GM12872 (cell line): ENCODE results near the gene LUZP2.

Experiments used
- TF ChIP-seq, protein P1 (sequence below): IDR thresholded peaks from 3 replicates; pipeline ENCODE4 v1.5.1; 2011; ENCODE audit warnings: low read depth, mild to moderate bottlenecking, low read length, moderate library complexity; ENCODE audit not compliant: insufficient read depth

The LUZP2 gene

DNA sequence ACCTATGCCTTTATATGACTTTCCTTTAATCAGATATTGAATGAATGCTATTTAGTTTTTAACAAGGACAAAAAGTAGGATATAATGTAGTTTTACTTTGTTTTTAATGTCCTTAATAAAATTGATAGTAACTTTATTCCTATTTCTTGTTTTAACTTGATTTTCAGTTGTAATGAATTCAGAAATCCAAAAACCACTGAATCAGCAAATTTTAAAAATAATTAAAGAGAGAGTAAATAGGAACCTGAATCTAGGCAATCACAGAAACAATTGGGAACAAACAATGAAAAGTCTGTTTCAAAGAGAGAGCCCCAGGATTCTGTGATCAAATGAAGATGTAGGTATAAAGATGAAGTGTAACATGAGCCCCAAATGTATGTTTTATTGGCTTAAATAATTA lies 556.0 kb downstream of the LUZP2 start:
- TF ChIP-seq, protein P1, sequence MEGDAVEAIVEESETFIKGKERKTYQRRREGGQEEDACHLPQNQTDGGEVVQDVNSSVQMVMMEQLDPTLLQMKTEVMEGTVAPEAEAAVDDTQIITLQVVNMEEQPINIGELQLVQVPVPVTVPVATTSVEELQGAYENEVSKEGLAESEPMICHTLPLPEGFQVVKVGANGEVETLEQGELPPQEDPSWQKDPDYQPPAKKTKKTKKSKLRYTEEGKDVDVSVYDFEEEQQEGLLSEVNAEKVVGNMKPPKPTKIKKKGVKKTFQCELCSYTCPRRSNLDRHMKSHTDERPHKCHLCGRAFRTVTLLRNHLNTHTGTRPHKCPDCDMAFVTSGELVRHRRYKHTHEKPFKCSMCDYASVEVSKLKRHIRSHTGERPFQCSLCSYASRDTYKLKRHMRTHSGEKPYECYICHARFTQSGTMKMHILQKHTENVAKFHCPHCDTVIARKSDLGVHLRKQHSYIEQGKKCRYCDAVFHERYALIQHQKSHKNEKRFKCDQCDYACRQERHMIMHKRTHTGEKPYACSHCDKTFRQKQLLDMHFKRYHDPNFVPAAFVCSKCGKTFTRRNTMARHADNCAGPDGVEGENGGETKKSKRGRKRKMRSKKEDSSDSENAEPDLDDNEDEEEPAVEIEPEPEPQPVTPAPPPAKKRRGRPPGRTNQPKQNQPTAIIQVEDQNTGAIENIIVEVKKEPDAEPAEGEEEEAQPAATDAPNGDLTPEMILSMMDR, result no peak

DNA sequence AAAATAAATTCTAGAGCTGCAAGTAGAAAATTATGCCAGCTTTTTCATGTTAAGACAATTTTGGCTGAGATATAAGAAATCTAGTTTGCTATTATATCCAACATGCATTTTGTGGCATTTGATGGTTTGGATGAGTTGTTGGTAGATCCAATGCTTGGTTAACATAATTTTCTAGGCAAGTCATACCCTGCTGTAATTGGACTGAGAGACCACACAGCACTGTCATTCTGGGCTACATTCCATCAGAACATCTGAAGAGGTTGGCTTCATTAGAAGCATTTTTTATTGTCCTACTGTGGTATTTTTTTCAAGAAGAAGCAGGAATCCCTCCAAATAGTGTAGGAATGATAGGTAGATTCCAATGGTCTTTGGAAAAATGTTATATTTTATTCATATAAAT lies 561.0 kb downstream of the LUZP2 start:
- TF ChIP-seq, protein P1, result no peak

- TF ChIP-seq, protein P1, result no peak
Measured at GRCh38 chr11:25065746-25066145, 568.9 kb downstream of the LUZP2 start.

GRCh38 chr11:25066706-25067105 lies 569.9 kb downstream of the LUZP2 start:
- TF ChIP-seq, protein P1, result no peak

DNA sequence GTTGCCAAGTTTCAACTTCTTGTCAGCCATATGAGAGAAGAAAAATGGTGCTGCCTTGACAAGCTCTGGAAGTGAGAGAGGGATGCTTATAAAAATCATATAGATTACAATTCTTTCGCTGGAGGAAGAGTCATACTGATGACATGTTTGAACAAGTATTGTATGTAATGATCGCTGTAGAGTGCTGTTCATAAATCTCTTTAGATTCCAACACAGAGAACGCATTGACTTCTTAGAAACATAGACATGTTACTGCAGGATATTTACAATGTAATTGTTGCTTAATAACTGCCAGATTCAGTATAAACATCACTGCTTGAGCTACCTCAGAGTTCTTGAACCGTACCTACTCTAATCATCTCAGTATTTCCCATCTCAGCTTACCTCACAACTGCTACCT lies 571.6 kb downstream of the LUZP2 start:
- TF ChIP-seq, protein P1, result no peak

- TF ChIP-seq, protein P1, result no peak
Measured at GRCh38 chr11:25094085-25094802, 597.4 kb downstream of the LUZP2 start.

- TF ChIP-seq, protein P1, result no peak
Measured at GRCh38 chr11:25119416-25119815, 622.6 kb downstream of the LUZP2 start.
